T-helper 1 cell treated with Interleukin-12 subunit alpha and Interleukin-12 subunit beta and Interleukin-4 antibody, amounts not matched to agents 30 μg/mL and 1 μg/mL, for 36 hours (primary cell): ENCODE results near the gene MAPK6.
"Not testable (repeated sequence)": the region's sequence is repeated elsewhere in the genome, so short reads cannot be mapped to it uniquely, and the experiment has no call there.

ENCODE experiments used
- H3K27ac Mint-ChIP-seq: one replicate; pipeline ENCODE4 v1.8.0; 2021; ENCODE audit warnings: mild to moderate bottlenecking, mixed read lengths
- H3K27me3 Mint-ChIP-seq: one replicate; pipeline ENCODE4 v1.8.0; 2021; ENCODE audit warnings: low read depth, mixed read lengths
- H3K36me3 Mint-ChIP-seq: one replicate; pipeline ENCODE4 v1.8.0; 2021; ENCODE audit warnings: low read depth, mixed read lengths
- H3K4me1 Mint-ChIP-seq: one replicate; pipeline ENCODE4 v1.8.0; 2021; ENCODE audit warnings: low read depth, mixed read lengths
- H3K4me3 Mint-ChIP-seq: one replicate; pipeline ENCODE4 v1.8.0; 2021; ENCODE audit warnings: mild to moderate bottlenecking, moderate library complexity, mixed read lengths
- H3K9me3 Mint-ChIP-seq: one replicate; pipeline ENCODE4 v1.8.0; 2021; ENCODE audit warnings: mixed read lengths

Gene MAPK6

DNA sequence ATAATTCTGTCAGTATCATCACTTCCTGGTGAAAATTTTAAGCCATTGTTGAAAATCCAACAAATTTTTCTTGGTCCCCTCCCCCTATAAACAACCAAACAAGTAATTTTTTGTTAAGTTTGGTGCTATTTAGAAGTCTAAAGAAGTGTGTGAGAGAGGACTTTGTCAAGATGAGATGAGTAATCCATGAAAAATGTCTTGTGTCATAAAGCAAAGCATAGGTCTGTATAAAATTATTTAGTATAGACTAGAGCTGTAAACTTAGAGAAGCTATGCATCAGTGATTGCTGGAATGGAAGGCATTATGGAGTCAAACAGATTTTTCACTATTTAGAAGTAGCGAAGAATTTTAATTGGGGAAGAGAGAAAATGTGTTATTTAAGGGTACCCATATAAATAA, 31.4 kb downstream of the MAPK6 start:
- no peak overlapping the region for H3K27ac Mint-ChIP-seq
- H3K4me3 Mint-ChIP-seq = no peak overlapping the region
- H3K27me3 Mint-ChIP-seq = no peaks in the 10 kb centered on the region
- no peaks in the 10 kb centered on the region for H3K9me3 Mint-ChIP-seq
- H3K36me3 Mint-ChIP-seq = peaks cover 28% of the 10 kb centered on the region
- H3K4me1 Mint-ChIP-seq = peaks cover 14% of the 10 kb centered on the region

DNA sequence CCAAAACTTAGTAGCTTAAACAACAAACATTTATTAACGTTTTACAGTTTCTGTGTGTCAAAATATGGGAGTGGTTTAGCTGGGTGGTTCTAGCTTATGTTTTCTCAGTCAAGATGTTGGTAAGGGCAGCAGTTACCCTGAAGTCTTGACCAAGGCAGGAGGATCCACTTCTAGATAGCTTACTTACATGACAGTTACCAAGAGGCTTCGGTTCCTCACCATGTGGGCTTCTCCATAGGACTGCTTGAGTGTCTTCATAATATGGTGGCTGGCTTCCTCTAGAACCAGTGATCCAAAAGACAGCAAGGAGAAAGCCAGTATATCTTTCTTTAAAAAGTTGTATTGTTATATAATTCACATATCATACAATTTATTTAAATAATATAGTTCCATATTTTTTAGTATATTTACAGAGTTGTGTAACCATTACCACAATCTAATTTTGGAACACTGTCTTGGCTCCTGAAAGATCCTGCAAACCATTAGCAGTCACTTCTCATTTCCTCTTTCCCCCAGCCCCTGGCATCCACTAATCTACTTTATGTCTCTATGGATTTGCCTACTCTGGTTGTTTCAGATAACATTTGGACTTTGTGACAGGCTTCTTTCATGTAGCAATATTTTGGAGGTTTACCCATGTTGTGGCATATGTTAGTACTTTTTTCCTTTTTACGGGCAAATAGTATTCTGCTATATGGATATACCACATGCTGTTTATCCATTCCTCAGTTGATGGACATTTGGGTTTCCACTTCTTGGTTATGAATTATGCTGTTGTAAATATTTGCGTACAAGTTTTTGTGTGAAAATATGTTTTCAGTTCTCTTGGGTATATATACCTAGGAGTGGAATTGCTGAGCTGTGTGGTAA, 33.3 kb downstream of the MAPK6 start:
- Mint-ChIP-seq H3K4me3 (no peak overlapping the region), H3K27ac (no peak overlapping the region), H3K27me3 (no peaks in the 10 kb centered on the region), H3K4me1 (no peaks in the 10 kb centered on the region), H3K36me3 (peaks cover 18% of the 10 kb centered on the region), H3K9me3 (no peaks in the 10 kb centered on the region)

DNA sequence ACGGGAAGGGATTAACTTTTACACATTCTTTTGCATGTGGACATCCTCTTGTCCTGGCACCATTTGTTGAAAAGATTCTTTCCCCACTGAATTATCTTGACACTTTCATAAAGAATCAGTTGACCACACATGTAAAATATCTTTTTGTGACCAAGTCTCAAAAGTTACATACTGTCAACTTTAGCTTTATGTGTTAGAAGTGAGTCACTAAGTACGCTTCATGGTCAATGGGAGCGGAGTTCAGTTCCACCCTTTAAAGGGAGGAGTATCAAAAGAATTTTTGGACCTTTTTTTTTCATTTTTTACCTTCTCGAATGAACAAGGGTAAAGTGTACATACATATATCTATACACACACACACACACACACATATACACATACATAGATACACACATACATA, 35.4 kb downstream of the MAPK6 start:
- H3K4me1 Mint-ChIP-seq = no peaks in the 10 kb centered on the region
- no peaks in the 10 kb centered on the region for H3K9me3 Mint-ChIP-seq
- H3K36me3 Mint-ChIP-seq = peaks cover 17% of the 10 kb centered on the region
- H3K27me3 Mint-ChIP-seq = no peaks in the 10 kb centered on the region
- no peak overlapping the region for H3K4me3 Mint-ChIP-seq
- no peak overlapping the region for H3K27ac Mint-ChIP-seq

DNA sequence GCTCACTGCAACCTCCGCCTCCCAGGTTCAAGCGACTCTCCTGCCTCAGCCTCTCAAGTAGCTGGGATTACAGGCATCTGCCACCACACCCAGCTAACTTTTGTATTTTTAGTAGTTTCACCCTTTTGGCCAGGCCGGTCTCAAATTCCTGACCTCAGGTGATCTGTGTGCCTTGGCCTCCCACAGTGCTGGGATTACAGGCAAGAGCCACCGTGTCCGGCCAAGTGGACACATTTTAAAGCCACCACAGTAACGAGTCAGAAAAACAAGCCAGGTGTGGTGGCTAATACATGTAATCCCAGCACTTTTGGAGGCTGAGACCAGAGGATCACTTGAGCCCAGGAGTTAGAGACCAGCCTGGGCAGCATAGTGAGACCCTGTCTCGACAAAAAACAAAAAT, 35.8 kb downstream of the MAPK6 start:
- H3K27me3 Mint-ChIP-seq, H3K4me3 Mint-ChIP-seq, H3K9me3 Mint-ChIP-seq, H3K27ac Mint-ChIP-seq, H3K4me1 Mint-ChIP-seq: not testable (repeated sequence)
- peaks cover 17% of the 10 kb centered on the region for H3K36me3 Mint-ChIP-seq

DNA sequence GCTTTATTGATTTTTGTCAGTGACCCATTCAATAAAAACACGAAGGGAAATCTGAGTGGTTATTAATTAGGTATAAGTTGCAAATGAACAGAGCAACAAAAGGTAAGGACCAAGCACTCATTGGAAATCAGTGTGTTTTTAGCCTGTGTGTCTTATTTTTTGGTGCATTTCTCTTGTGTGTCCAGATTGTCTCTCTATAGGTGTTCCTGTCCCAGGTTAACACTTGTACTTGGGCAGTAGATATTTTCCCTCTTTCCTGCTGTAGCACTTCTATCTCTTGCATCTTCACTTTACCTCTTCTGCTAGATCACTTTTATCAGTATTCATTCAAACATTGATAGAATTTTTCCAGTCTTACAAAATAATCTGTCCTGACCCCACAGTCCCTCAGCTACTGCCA, 37.0 kb downstream of the MAPK6 start:
- peaks cover 18% of the 10 kb centered on the region for H3K36me3 Mint-ChIP-seq
- H3K4me3 Mint-ChIP-seq = no peak overlapping the region
- H3K9me3 Mint-ChIP-seq = no peaks in the 10 kb centered on the region
- H3K4me1 Mint-ChIP-seq = no peaks in the 10 kb centered on the region
- no peaks in the 10 kb centered on the region for H3K27me3 Mint-ChIP-seq
- H3K27ac Mint-ChIP-seq = no peak overlapping the region

DNA sequence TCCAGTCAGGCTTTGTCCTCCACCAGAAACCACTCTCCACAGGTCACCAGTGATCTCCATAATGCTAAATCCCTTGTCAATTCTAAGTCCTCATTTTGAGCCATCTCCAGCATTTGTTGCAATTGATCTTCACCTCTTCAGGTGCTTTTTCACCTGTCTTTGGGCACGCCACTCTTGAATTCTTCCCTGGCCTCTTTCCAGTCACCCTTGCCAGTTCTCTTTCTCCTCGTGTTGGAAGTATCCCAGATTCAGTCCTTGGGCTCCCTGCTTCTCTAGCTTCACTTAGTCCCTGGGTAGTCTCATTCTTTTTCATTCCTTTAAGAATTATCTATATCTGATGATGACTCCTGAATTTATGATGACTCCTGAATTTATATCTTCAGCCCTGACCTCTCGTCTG, 37.5 kb downstream of the MAPK6 start:
- Mint-ChIP-seq H3K36me3 (peaks cover 17% of the 10 kb centered on the region), H3K27me3 (no peaks in the 10 kb centered on the region), H3K27ac (no peak overlapping the region), H3K4me3 (no peak overlapping the region), H3K9me3 (no peaks in the 10 kb centered on the region), H3K4me1 (no peaks in the 10 kb centered on the region)

DNA sequence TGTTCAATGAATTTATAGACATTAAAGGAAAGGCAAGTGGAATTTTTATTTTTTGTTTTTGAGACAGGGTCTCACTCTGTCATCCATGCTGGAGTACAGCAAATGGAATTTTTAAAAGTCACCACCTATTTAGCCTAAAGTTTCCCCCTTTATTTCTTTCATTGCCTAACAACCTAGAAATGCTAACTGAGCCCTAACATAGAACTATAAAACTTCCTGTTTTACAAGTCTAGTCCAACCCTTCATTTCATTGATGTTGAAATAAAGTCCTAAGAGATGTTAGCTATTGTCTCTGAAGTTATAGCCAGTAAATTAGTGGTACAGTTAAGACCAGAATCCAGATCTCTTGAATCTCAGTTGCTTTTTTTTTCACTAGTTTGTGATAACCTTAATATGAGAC, 39.0 kb downstream of the MAPK6 start:
- H3K36me3 Mint-ChIP-seq = peaks cover 17% of the 10 kb centered on the region
- H3K4me3 Mint-ChIP-seq = no peak overlapping the region
- no peaks in the 10 kb centered on the region for H3K4me1 Mint-ChIP-seq
- H3K27me3 Mint-ChIP-seq = no peaks in the 10 kb centered on the region
- no peaks in the 10 kb centered on the region for H3K9me3 Mint-ChIP-seq
- no peak overlapping the region for H3K27ac Mint-ChIP-seq

DNA sequence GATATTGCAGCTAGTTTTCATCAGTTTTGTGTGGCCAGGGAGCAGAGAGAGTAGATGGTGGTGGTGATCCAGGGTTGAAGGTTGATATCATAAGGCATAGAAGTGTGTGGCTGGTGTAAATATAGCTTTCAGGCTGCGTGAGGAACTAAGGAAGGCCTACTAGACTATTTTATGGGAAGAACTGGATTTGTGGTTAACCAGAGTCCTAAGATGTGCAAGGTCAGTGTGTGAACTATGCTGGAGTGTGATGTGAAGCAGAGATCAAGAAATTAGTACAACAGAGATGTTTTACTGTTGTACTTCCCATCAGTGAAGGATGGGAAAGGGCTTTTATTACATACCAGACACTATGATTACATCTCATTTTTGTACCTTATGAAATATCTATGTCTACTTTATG, 41.5 kb downstream of the MAPK6 start:
- H3K9me3 Mint-ChIP-seq = no peaks in the 10 kb centered on the region
- no peaks in the 10 kb centered on the region for H3K4me1 Mint-ChIP-seq
- H3K27ac Mint-ChIP-seq = no peak overlapping the region
- no peak overlapping the region for H3K4me3 Mint-ChIP-seq
- no peaks in the 10 kb centered on the region for H3K27me3 Mint-ChIP-seq
- peaks cover 32% of the 10 kb centered on the region for H3K36me3 Mint-ChIP-seq

DNA sequence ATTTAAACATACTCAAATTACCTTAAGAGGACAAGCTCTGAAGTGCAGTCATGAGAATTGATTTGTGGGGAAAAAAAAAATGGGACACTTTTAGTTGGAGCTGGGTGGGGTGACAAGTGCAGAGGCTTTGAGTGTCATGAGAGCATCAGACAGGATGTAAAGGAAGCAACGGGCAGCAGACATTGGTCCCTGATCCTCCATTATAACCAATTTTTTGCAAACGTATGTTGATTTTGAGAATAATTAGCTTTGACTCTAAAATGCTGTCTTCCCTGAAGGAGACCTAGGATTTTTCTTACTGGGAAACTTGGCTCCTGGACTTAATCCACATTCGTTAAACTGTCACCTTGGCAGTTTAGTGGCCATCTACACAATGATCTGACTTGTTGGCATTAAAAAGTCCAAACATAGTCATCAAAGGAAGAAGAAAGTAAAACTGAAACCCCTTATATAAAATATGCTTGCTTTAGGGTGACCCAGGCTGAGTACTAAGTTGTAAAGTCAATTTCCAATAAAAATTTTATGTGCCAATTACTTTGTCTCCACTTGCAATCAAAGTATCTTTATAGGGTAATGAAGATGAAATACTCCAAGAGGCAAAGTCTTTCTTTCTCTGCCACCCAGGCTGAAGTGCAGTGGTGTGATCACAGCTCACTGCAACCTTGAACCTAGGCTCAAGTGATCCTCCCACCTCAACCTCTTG, 48.0 kb downstream of the MAPK6 start:
- no peaks in the 10 kb centered on the region for H3K9me3 Mint-ChIP-seq
- H3K4me1 Mint-ChIP-seq = peaks cover 14% of the 10 kb centered on the region
- H3K27me3 Mint-ChIP-seq = peaks cover under 1% of the 10 kb centered on the region
- peaks cover 27% of the 10 kb centered on the region for H3K36me3 Mint-ChIP-seq
- H3K4me3 Mint-ChIP-seq = no peak overlapping the region
- H3K27ac Mint-ChIP-seq = no peak overlapping the region

DNA sequence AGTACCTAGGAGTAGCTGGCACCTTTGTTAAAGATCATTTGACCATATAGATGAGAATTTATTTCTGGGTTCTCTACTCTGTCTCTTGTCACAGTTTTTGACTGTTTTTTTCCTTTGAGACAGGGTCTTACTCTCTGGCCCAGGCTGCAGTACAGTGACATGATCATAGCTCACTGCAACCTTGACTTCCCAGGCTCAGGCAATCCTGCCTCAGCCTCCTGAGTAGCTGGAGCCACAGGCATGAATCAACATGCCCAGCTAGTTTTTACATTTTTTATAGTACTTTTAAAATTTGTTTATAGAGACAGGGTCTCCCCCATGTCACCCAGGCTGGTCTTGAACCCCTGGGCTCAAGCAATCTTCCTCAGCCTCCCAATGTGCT, 48.5 kb downstream of the MAPK6 start:
- H3K36me3 Mint-ChIP-seq = peaks cover 27% of the 10 kb centered on the region
- no peak overlapping the region for H3K27ac Mint-ChIP-seq
- no peak overlapping the region for H3K4me3 Mint-ChIP-seq
- no peaks in the 10 kb centered on the region for H3K9me3 Mint-ChIP-seq
- H3K4me1 Mint-ChIP-seq = peaks cover 14% of the 10 kb centered on the region
- peaks cover 3% of the 10 kb centered on the region for H3K27me3 Mint-ChIP-seq

DNA sequence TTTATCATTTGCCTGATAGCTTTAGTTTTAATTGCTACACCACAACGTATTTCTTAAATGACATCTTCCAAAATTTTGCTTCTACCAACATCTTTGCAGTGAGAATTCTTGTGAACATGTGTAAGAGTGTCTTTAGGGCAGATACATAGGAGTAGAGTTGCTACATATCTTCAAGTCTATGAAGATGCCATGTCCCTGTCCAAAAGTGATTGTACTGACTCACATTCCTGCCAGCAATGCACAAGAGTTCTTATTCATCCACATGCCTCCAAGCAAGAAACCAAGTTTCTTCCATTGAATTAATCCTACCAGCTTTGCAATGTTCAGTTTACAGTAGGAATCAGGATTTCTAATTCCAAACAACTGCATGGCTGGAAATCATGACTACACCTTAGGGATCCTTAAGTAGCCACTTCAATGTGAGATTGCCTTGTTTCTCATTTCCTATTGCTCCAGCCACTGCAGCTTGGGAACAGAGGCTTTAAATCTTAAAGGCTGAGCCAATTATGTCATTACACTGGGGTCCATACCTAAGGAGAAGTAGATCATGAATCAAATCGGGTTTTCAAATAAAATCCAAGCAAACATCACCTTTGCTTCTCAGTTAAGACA, 49.1 kb downstream of the MAPK6 start:
- H3K9me3 Mint-ChIP-seq = no peaks in the 10 kb centered on the region
- peaks cover 3% of the 10 kb centered on the region for H3K27me3 Mint-ChIP-seq
- H3K4me1 Mint-ChIP-seq = peaks cover 14% of the 10 kb centered on the region
- no peak overlapping the region for H3K27ac Mint-ChIP-seq
- H3K4me3 Mint-ChIP-seq = no peak overlapping the region
- peaks cover 24% of the 10 kb centered on the region for H3K36me3 Mint-ChIP-seq

DNA sequence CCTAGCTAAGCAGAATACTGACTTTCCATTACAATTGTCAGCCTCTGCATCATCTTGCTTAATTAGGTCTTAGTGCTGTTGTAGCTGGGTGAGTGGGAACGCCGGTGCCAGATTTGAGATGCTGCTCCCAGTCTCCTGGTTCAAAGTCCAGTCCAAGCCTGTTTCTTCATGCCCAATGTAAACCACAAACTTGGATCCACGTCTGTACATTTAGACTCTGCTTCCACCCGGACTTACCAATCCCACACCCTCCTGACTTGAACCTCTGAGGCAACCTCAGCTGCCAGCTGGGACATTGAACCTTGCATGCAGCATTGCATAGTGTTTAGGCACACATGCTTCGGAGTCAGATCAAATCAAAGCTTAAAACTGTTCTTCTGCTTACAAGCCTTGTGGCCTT, 50.5 kb downstream of the MAPK6 start:
- Mint-ChIP-seq H3K4me3 (no peak overlapping the region), H3K9me3 (no peaks in the 10 kb centered on the region), H3K27ac (no peak overlapping the region), H3K27me3 (peaks cover 3% of the 10 kb centered on the region), H3K36me3 (peaks cover 11% of the 10 kb centered on the region), H3K4me1 (peaks cover 14% of the 10 kb centered on the region)

DNA sequence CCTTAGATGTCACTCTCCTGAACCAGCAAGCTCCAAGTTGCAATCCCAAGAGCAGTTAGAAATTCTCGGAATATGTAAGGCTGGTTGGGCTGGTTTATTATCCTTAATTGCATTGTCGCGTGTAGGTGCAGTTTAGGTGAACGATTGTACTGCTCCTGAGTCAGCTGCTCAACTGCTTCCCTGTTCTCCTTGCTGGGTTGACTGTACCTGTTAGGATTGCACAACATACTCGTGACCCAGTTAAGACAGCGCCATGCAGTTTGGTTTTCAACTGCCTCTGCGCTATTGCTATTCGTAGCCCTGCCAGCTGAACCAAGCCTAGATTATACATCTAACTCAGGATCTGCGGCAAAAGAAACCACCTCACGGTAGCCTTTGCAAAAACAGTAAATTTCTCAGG, 52.6 kb downstream of the MAPK6 start:
- no peaks in the 10 kb centered on the region for H3K9me3 Mint-ChIP-seq
- peaks cover 3% of the 10 kb centered on the region for H3K27me3 Mint-ChIP-seq
- no peak overlapping the region for H3K4me3 Mint-ChIP-seq
- peaks cover 12% of the 10 kb centered on the region for H3K4me1 Mint-ChIP-seq
- H3K36me3 Mint-ChIP-seq = peaks cover 4% of the 10 kb centered on the region
- H3K27ac Mint-ChIP-seq = no peak overlapping the region

DNA sequence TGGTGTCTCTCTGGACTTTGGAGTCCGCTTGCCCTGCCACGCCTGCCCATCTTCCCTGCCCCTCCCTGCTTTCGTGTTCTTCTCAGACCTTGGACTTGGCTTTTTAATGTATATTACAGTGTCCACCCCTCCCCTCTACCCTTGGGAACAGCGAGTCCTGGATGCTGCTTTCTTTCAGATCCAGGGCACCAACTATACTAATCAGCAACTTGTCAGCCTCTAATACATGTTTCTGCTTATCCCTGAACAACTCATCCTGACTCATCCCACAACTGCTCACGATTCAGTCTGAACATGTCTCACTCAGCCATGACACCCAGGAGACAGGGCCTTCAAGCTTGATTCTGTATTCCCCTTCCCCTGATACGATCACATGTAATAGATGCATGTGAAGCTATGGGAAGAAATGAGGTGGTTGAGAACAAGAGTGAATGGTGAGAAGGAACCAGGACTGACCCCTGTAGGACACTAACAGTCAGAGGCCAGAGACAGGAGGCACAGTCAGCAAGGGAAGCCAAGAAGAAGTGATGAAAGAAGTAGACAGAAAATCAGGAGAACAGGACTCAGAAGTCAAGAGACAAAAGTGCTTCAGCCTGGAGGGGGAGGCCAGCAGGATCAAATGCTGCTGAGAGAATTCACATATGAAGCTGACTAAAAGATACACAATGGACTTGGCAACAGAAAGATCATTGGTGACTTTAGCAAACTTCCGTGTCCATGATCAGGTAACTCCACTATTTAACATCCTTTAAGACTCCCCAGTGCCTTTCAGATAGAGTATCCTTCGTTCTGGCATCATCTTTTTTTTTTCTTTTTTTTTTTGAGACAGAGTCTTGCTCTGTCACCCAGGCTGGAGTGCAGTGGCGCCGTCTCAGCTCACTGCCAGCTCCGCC, 58.1 kb downstream of the MAPK6 start:
- Mint-ChIP-seq H3K27me3 (peaks cover 1% of the 10 kb centered on the region), H3K9me3 (no peaks in the 10 kb centered on the region), H3K4me3 (no peak overlapping the region), H3K36me3 (no peaks in the 10 kb centered on the region), H3K4me1 (peaks cover 8% of the 10 kb centered on the region), H3K27ac (no peak overlapping the region)
